Adrenal gland (tissue), 12 donors: ENCODE measurements around the gene SH3BP4. TPM values are rescaled to one million over a fixed set of nuclear protein-coding genes. Genes with fewer than 3 reads are reported as not detected.

Experiments
- DNase-seq, 7 donors: peaks; one replicate each; pipeline ENCODE4 v3.0.0-alpha.2; 2019 to 2020
- H3K27ac ChIP-seq, 5 donors: fragments of 200-600 bp; sonication (generic) in 4 of 5; 1 replicate in 3 of 5; 2 replicates in 2 of 5; pipeline versions ENCODE4 v1.5.1 to v1.8.0; 2016 to 2020; ENCODE audit warnings: mild to moderate bottlenecking in 1 of 5
- H3K27me3 ChIP-seq: fragments of 200-600 bp; 2 replicates; pipeline ENCODE4 v1.8.0; 2021
- H3K36me3 ChIP-seq, 2 donors: fragments of 200-600 bp; replicated peaks in 1 of 2; 1 replicate in 1 of 2; 2 replicates in 1 of 2; pipeline versions ENCODE4 v1.5.1 to v1.8.0; 2018 to 2022
- H3K4me1 ChIP-seq, 2 donors: fragments of 200-600 bp; replicated peaks in 1 of 2; 1 replicate in 1 of 2; 2 replicates in 1 of 2; pipeline versions ENCODE4 v1.5.1 to v1.8.0; 2018 to 2021
- H3K4me3 ChIP-seq, 4 donors: fragments of 200-600 bp; sonication (generic) in 3 of 4; one replicate each; pipeline ENCODE4 v1.5.1; 2016 to 2018
- H3K9me3 ChIP-seq, 3 donors: fragments of 200-600 bp; sonication (generic) in 1 of 3; replicated peaks in 1 of 3; 1 replicate in 2 of 3; 2 replicates in 1 of 3; pipeline versions ENCODE4 v1.5.1 to v1.8.0; 2016 to 2021
- CTCF ChIP-seq, 6 experiments: fragments of 450-650 bp in 4 of 6; fragments of 200-600 bp in 2 of 6; sonication (generic) in 1 of 6; IDR thresholded peaks; 1 replicate in 5 of 6; 2 replicates in 1 of 6; pipeline versions ENCODE4 v1.5.1 to v1.8.0; 2016 to 2021; ENCODE audit warnings: antibody characterized with exemption in 6 of 6, mild to moderate bottlenecking in 2 of 6, moderate library complexity in 1 of 6
- POLR2A ChIP-seq, 2 donors: fragments of 450-650 bp; IDR thresholded peaks; one replicate each; pipeline ENCODE4 v1.6.1; 2017; ENCODE audit warnings: antibody characterized with exemption in 2 of 2, mild to moderate bottlenecking in 2 of 2, moderate library complexity in 1 of 2
- WGBS, 4 donors: extraction: QIAGEN DNeasy Blood & Tissue Kit in 2 of 4; methylation state at CpG; one replicate each; pipeline versions ENCODE4 v1.1.5 to v1.1.7; 2013 to 2017; 5-methylcytosine and 5-hydroxymethylcytosine counted together
- intact Hi-C, 2 donors: fragments of 100-400 bp; cut with DNase I; formaldehyde crosslinking; loops; one replicate each; pipeline versions ENCODE4 v1.14.1 to v1.15.0; 2022 to 2023
- polyA plus RNA-seq, 3 donors: library from polyadenylated mRNA; stranded (reverse); fragments of 200-250 nt in 2 of 3; fragments of 350-450 nt in 1 of 3; fragmentation: Illumina TruSeq in 1 of 3; extraction: RNeasy Lipid Tissue Mini Kit (QIAGEN cat#74804) in 1 of 3; gene quantifications; one replicate each; pipeline ENCODE4 v1.2.3, GENCODE V29; 2013 to 2014
- total RNA-seq, 9 donors: library from RNA; depleted of rRNA in 4 of 9; stranded (reverse); fragments of >200 nt in 4 of 9; fragments of 120-200 nt in 1 of 9; fragmentation: NEBNext Ultra II Directional in 1 of 9; extraction: Animal tissue kit (Norgen Biotek cat#: 25700) in 1 of 9; gene quantifications; one replicate each; pipeline versions ENCODE4 v1.1.0 to v1.2.4, GENCODE V29; 2013 to 2023
- donor health status: healthy with polysubstance abuse.
- donor health status: Bipolar disorder and iron deficiency.
- donor health status: DM: yes; HTN: yes; CAD: no.
- donor health status: DM: no; HTN: no; CAD: no.
- donor health status: DM: no; HTN: no; CAD: no.
- donor health status: DM: yes; HTN: yes; CAD: no.

The SH3BP4 gene
- total and polyA plus RNA-seq, 12 donors, result 5.1 to 26.9 (median 19.9) TPM

- H3K27ac ChIP-seq, result no peak overlapping the region
- H3K9me3 ChIP-seq, result no peaks in the 10 kb centered on the region
- no peaks in the 10 kb centered on the region for H3K36me3 ChIP-seq
- peaks cover 0 to 7% of the 10 kb centered on the region in 2 donors for H3K4me1 ChIP-seq
- no peak for TF ChIP-seq POLR2A (IDR thresholded peaks at IDR 0.05)
- TF ChIP-seq CTCF (IDR thresholded peaks at IDR 0.05), result no peak
- WGBS, 4 donors, result 89 to 99% (median 90%) methylated on average over 5 to 6 of the region's 6 CpGs
- no peaks in the 10 kb centered on the region for H3K27me3 ChIP-seq
- no peak for DNase-seq
- intact Hi-C loops, result no loop called here
- no peak overlapping the region for H3K4me3 ChIP-seq
These were observed 40.0 kb downstream of the SH3BP4 start for GRCh38 chr2:234991793-234992192.

GRCh38 chr2:234992196-234992595, 40.4 kb downstream of the SH3BP4 start:
- TF ChIP-seq CTCF (IDR thresholded peaks at IDR 0.05), result no peak
- no peak for TF ChIP-seq POLR2A (IDR thresholded peaks at IDR 0.05)
- peaks cover 0 to 7% of the 10 kb centered on the region in 2 donors for H3K4me1 ChIP-seq
- H3K36me3 ChIP-seq, result no peaks in the 10 kb centered on the region
- H3K9me3 ChIP-seq, result no peaks in the 10 kb centered on the region
- intact Hi-C loops, result no loop called here
- no peak for DNase-seq
- WGBS, 4 donors, result 86 to 94% (median 93%) methylated on average over 5 to 10 of the region's 10 CpGs
- H3K27ac ChIP-seq, result no peak overlapping the region
- no peaks in the 10 kb centered on the region for H3K27me3 ChIP-seq
- H3K4me3 ChIP-seq, result no peak overlapping the region

- no peak overlapping the region for H3K27ac ChIP-seq
- no peaks in the 10 kb centered on the region for H3K9me3 ChIP-seq
- TF ChIP-seq POLR2A (IDR thresholded peaks at IDR 0.05) (no peak), CTCF (IDR thresholded peaks at IDR 0.05) (no peak)
- no peak overlapping the region for H3K4me3 ChIP-seq
- intact Hi-C loops, result no loop called here
- peaks cover 0 to 7% of the 10 kb centered on the region in 2 donors for H3K4me1 ChIP-seq
- no peaks in the 10 kb centered on the region for H3K36me3 ChIP-seq
- no peak for DNase-seq
- no peaks in the 10 kb centered on the region for H3K27me3 ChIP-seq
- whole genome bisulfite sequencing, 4 donors, result 89 to 98% (median 95%) methylated on average over 13 to 23 of the region's 23 CpGs
These were observed 41.0 kb downstream of the SH3BP4 start for GRCh38 chr2:234992624-234993349.

GRCh38 chr2:234993541-234993981, 41.7 kb downstream of the SH3BP4 start:
- Histone ChIP-seq H3K27ac (no peak overlapping the region), H3K9me3 (no peaks in the 10 kb centered on the region), H3K4me3 (no peak overlapping the region), H3K4me1 (peaks cover 0 to 7% of the 10 kb centered on the region in 2 donors), H3K27me3 (no peaks in the 10 kb centered on the region), H3K36me3 (no peaks in the 10 kb centered on the region)
- intact Hi-C loops, result no loop called here
- no peak for DNase-seq
- TF ChIP-seq CTCF (IDR thresholded peaks at IDR 0.05), result no peak
- no peak for TF ChIP-seq POLR2A (IDR thresholded peaks at IDR 0.05)
- WGBS, 4 donors, result 85 to 89% (median 86%) methylated on average over 11 of the region's 11 CpGs
